GM12878 (cell line): ENCODE results near the gene TAF4. TPM values are rescaled to one million over a fixed set of nuclear protein-coding genes. Genes with fewer than 3 reads are reported as not detected.
"Not testable (repeated sequence)": the region's sequence is repeated elsewhere in the genome, so short reads cannot be mapped to it uniquely, and the experiment has no call there.

Source experiments
- ATAC-seq: fragments of 200-7000 bp; cut with Tn5 transposase; 3 replicates; pipeline ENCODE4 v1.9.1; 2020; ENCODE audit warnings: mild to moderate bottlenecking, moderate library complexity
- BruUV-seq: library from RNA; stranded (reverse); fragments of 400-500 nt; replicated peaks from 2 replicates; lab custom pipeline; 2021; lab: Mats Ljungman, UMichigan
- CTCF ChIA-PET: fragments of 300-600 bp; sonication (Branson Sonifier 250); formaldehyde crosslinking; extraction: SDS; loops from one replicate; lab custom pipeline; 2021; ENCODE audit warnings: inconsistent platforms; lab: Yijun Ruan, JAX
- POLR2A ChIA-PET: fragments of 350-600 bp; formaldehyde crosslinking; extraction: SDS; loops from one replicate; lab custom pipeline; 2021; ENCODE audit warnings: inconsistent platforms; lab: Charles Lee
- RAD21 ChIA-PET: fragments of 300-600 bp; sonication (Branson Sonifier 250); formaldehyde crosslinking; loops from one replicate; lab custom pipeline; 2023; ENCODE audit warnings: antibody characterized with exemption; ENCODE audit not compliant: unreplicated experiment; lab: Charles Lee
- SMC1A ChIA-PET: fragments of 300-600 bp; sonication (Branson Sonifier 250); formaldehyde crosslinking; loops from one replicate; lab custom pipeline; 2023; ENCODE audit not compliant: unreplicated experiment, uncharacterized antibody; lab: Charles Lee
- DNase-seq: peaks from one replicate; pipeline ENCODE4 v3.0.0-alpha.2; 2011; ENCODE audit warnings: low read depth, low spot score
- FAIRE-seq: peaks from 3 replicates; lab custom pipeline; 2011; peaks lifted over from hg19 to GRCh38; lab: Jason Lieb, UNC
- H2AFZ ChIP-seq: 2 replicates; pipeline ENCODE4 v1.6.0; 2011; ENCODE audit warnings: low read depth, low read length, control low read depth; ENCODE audit not compliant: control insufficient read depth
- H3K27ac ChIP-seq: 2 replicates; pipeline ENCODE4 v1.5.1; 2011; ENCODE audit warnings: control low read depth; ENCODE audit not compliant: control insufficient read depth, insufficient read depth
- H3K27me3 ChIP-seq, 2 experiments: replicated peaks in 1 of 2; 2 replicates each; pipeline versions ENCODE4 v1.6.0 to v1.6.1; 2011; ENCODE audit warnings: low read length in 1 of 2; ENCODE audit not compliant: control insufficient read depth in 2 of 2, insufficient read depth in 2 of 2
- H3K36me3 ChIP-seq, 2 experiments: 2 replicates each; pipeline ENCODE4 v1.5.1; 2011; ENCODE audit warnings: low read length in 1 of 2; ENCODE audit not compliant: control insufficient read depth in 2 of 2, insufficient read depth in 2 of 2
- H3K4me1 ChIP-seq: 2 replicates; pipeline ENCODE4 v1.6.1; 2011; ENCODE audit warnings: mild to moderate bottlenecking, low read length, moderate library complexity, mixed read lengths; ENCODE audit not compliant: control insufficient read depth, insufficient read depth
- H3K4me2 ChIP-seq: 2 replicates; pipeline ENCODE4 v1.6.0; 2011; ENCODE audit warnings: control low read depth; ENCODE audit not compliant: control insufficient read depth, insufficient read depth
- H3K4me3 ChIP-seq: fragments of 200-600 bp; sonication (generic); 2 replicates; pipeline ENCODE4 v1.5.1; 2016
- H3K79me2 ChIP-seq: 2 replicates; pipeline ENCODE4 v1.6.0; 2011; ENCODE audit warnings: low read length; ENCODE audit not compliant: control insufficient read depth, insufficient read depth
- H3K9ac ChIP-seq: 2 replicates; pipeline ENCODE4 v1.8.0; 2011; ENCODE audit warnings: low read length, control low read depth, mixed read lengths; ENCODE audit not compliant: control insufficient read depth, insufficient read depth
- H3K9me3 ChIP-seq: replicated peaks from 3 replicates; pipeline ENCODE4 v1.5.1; 2011; ENCODE audit warnings: mild to moderate bottlenecking, low read length; ENCODE audit not compliant: control insufficient read depth, insufficient read depth
- H4K20me1 ChIP-seq: 2 replicates; pipeline ENCODE4 v1.6.0; 2011; ENCODE audit not compliant: control insufficient read depth, insufficient read depth
- HDAC2 ChIP-seq: fragments of 200-600 bp; sonication (generic); IDR thresholded peaks from 2 replicates; pipeline ENCODE4 v1.6.1; 2017
- JUNB ChIP-seq: IDR thresholded peaks from 2 replicates; pipeline ENCODE4 v1.6.1; 2016; ENCODE audit warnings: antibody characterized with exemption, mild to moderate bottlenecking
- MEF2B ChIP-seq: fragments of 450-650 bp; IDR thresholded peaks from 2 replicates; pipeline ENCODE4 v1.6.1; 2018; ENCODE audit warnings: mild to moderate bottlenecking, moderate library complexity; ENCODE audit not compliant: partially characterized antibody, poor library complexity, severe bottlenecking
- MYB ChIP-seq: fragments of 150-350 bp; IDR thresholded peaks from 2 replicates; pipeline ENCODE4 v1.6.1; 2014; ENCODE audit warnings: mild to moderate bottlenecking, low read depth, low read length, borderline replicate concordance
- SIN3A ChIP-seq: IDR thresholded peaks from 2 replicates; pipeline ENCODE4 v1.6.1; 2012; ENCODE audit warnings: low read depth, low read length, improper control_type of control experiment
- WGBS: methylation state at CpG from one replicate; pipeline ENCODE4 v1.1.6; 2016; ENCODE audit warnings: low lambda C conversion rate; ENCODE audit not compliant: insufficient replicate concordance, insufficient coverage; ENCODE audit errors: missing lambda C conversion rate; 5-methylcytosine and 5-hydroxymethylcytosine counted together
- in situ Hi-C: fragments of 300-500 bp; cut with MboI; formaldehyde crosslinking; loops from 9 replicates; pipeline ENCODE4 v1.14.3; 2018; ENCODE audit warnings: mixed read lengths
- intact Hi-C: fragments of 100-400 bp; cut with micrococcal nuclease; formaldehyde crosslinking; loops from one replicate; pipeline ENCODE4 v1.14.2; 2022; ENCODE audit not compliant: unreplicated experiment
- polyA plus RNA-seq, 11 experiments: library from polyadenylated mRNA; depleted of rRNA in 4 of 11; unstranded in 6 of 11; stranded (reverse) in 5 of 11; fragments of >200 nt; fragmentation: Nextera tagmentation in 4 of 11; fragmentation: Illumina TruSeq in 1 of 11; extraction: Ambion mirVana in 4 of 11; extraction: Trizol in 1 of 11; gene quantifications; 1 replicate in 1 of 11; 2 replicates in 10 of 11; pipeline versions ENCODE4 v1.2.1 to v1.2.3, GENCODE V29; 2011 to 2016; ENCODE audit warnings: inconsistent platforms in 2 of 11, missing spikeins in 2 of 11, low read depth in 1 of 11
- total RNA-seq, 4 experiments: library from RNA; depleted of rRNA in 3 of 4; stranded (reverse); fragments of >200 nt in 3 of 4; fragmentation: Illumina TruSeq in 1 of 4; extraction: Trizol in 1 of 4; gene quantifications; 2 replicates each; pipeline versions ENCODE4 v1.2.1 to v1.2.3, GENCODE V29; 2013 to 2021
- TF ChIP-seq, protein P1 (sequence below): fragments of 450-650 bp; formaldehyde crosslinking; IDR thresholded peaks from 2 replicates; pipeline ENCODE4 v1.5.0; 2022; ENCODE audit warnings: mild to moderate bottlenecking, missing genetic modification characterization
- TF ChIP-seq, protein P2 (sequence below): fragments of 450-650 bp; IDR thresholded peaks from 2 replicates; pipeline ENCODE4 v1.6.1; 2018; ENCODE audit warnings: mild to moderate bottlenecking, low read depth, moderate library complexity; ENCODE audit not compliant: partially characterized antibody

TAF4 gene
- total and polyA plus RNA-seq, 10 of the 15 experiments (the other 5 are each of a cell fraction or from before 2014, with no cell fraction given) = 0.39 to 16.9 (median 3.4) TPM

DNA sequence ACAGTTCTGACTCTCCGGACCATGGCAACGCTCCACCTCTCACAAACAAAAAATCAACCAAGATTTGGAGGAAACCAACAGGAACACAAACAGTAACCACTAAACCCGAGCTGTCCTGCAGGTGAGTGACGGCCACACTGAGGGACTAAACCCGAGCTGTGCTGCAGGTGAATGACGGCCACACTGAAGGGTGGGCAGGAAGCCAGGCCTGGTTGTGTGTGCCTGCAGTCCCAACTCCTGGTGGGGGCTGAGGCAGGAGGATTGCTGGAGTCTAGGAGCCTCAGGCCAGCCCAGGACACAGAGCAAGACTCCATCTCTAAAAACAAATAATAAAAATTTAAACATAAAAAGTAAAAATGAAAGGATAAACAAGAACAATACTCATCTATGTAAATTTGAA is 80.6 kb downstream of the TAF4 start (continued):
- TF ChIP-seq, protein P1, sequence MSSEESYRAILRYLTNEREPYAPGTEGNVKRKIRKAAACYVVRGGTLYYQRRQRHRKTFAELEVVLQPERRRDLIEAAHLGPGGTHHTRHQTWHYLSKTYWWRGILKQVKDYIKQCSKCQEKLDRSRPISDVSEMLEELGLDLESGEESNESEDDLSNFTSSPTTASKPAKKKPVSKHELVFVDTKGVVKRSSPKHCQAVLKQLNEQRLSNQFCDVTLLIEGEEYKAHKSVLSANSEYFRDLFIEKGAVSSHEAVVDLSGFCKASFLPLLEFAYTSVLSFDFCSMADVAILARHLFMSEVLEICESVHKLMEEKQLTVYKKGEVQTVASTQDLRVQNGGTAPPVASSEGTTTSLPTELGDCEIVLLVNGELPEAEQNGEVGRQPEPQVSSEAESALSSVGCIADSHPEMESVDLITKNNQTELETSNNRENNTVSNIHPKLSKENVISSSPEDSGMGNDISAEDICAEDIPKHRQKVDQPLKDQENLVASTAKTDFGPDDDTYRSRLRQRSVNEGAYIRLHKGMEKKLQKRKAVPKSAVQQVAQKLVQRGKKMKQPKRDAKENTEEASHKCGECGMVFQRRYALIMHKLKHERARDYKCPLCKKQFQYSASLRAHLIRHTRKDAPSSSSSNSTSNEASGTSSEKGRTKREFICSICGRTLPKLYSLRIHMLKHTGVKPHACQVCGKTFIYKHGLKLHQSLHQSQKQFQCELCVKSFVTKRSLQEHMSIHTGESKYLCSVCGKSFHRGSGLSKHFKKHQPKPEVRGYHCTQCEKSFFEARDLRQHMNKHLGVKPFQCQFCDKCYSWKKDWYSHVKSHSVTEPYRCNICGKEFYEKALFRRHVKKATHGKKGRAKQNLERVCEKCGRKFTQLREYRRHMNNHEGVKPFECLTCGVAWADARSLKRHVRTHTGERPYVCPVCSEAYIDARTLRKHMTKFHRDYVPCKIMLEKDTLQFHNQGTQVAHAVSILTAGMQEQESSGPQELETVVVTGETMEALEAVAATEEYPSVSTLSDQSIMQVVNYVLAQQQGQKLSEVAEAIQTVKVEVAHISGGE (CRISPR knock-in tag) = no peak
- TF ChIP-seq, protein P2, sequence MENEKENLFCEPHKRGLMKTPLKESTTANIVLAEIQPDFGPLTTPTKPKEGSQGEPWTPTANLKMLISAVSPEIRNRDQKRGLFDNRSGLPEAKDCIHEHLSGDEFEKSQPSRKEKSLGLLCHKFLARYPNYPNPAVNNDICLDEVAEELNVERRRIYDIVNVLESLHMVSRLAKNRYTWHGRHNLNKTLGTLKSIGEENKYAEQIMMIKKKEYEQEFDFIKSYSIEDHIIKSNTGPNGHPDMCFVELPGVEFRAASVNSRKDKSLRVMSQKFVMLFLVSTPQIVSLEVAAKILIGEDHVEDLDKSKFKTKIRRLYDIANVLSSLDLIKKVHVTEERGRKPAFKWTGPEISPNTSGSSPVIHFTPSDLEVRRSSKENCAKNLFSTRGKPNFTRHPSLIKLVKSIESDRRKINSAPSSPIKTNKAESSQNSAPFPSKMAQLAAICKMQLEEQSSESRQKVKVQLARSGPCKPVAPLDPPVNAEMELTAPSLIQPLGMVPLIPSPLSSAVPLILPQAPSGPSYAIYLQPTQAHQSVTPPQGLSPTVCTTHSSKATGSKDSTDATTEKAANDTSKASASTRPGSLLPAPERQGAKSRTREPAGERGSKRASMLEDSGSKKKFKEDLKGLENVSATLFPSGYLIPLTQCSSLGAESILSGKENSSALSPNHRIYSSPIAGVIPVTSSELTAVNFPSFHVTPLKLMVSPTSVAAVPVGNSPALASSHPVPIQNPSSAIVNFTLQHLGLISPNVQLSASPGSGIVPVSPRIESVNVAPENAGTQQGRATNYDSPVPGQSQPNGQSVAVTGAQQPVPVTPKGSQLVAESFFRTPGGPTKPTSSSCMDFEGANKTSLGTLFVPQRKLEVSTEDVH = no peak
- TF ChIP-seq HDAC2 (no peak), SIN3A (no peak), MEF2B (no peak), JUNB (no peak), MYB (no peak)

DNA sequence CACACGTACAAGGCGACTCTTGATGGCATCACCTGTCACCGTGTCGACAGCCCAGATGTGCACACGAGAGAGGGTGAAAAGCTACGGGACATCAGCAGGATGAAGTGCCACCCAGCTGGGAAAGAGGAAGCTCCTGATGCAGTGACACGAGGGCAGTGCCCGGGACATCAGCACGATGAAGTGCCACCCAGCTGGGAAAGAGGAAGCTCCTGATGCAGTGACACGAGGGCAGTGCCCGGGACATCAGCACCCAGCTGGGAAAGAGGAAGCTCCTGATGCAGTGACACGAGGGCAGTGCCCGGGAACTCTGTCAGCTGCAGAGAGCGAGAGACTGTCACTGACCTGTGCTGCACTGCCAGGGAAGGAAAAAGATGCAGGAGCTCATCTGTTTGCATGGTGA is 81.2 kb downstream of the TAF4 start:
- FAIRE-seq, H3K4me2 ChIP-seq, H3K79me2 ChIP-seq, H2AFZ ChIP-seq, intact Hi-C loops, H3K27ac ChIP-seq, H3K4me1 ChIP-seq, H4K20me1 ChIP-seq, H3K4me3 ChIP-seq, in situ Hi-C loops, BruUV-seq, H3K9me3 ChIP-seq, DNase-seq, CTCF ChIA-PET, H3K9ac ChIP-seq, POLR2A ChIA-PET, ATAC-seq, SMC1A ChIA-PET, RAD21 ChIA-PET, H3K27me3 ChIP-seq: not testable (repeated sequence)
- peaks cover 0 to 11% of the 10 kb centered on the region in 2 experiments; a peak in 3 of 4 replicates for H3K36me3 ChIP-seq
- WGBS = 84% methylated on average over 12 of the region's 14 CpGs
